OCI-LY7 (cell line): Measurements from ENCODE around the gene HBA2.
"Not testable (repeated sequence)": the region's sequence is repeated elsewhere in the genome, so short reads cannot be mapped to it uniquely, and the experiment has no call there.

Experiments
- EZH2phosphoT487 ChIP-seq: fragments of 200-600 bp; sonication (generic); IDR thresholded peaks from 2 replicates; pipeline ENCODE4 v1.6.1; 2018; ENCODE audit warnings: low read depth, borderline replicate concordance, mild to moderate bottlenecking, mixed run types, antibody characterized with exemption, low read length, moderate library complexity, mixed read lengths
- TF ChIP-seq, protein P1 (sequence below): fragments of 200-600 bp; sonication (generic); conservative IDR thresholded peaks from 2 replicates; pipeline ENCODE4 v1.5.1; 2014; ENCODE audit warnings: mild to moderate bottlenecking, antibody characterized with exemption, low read length, moderate library complexity, mixed read lengths

- TF ChIP-seq, protein P1, sequence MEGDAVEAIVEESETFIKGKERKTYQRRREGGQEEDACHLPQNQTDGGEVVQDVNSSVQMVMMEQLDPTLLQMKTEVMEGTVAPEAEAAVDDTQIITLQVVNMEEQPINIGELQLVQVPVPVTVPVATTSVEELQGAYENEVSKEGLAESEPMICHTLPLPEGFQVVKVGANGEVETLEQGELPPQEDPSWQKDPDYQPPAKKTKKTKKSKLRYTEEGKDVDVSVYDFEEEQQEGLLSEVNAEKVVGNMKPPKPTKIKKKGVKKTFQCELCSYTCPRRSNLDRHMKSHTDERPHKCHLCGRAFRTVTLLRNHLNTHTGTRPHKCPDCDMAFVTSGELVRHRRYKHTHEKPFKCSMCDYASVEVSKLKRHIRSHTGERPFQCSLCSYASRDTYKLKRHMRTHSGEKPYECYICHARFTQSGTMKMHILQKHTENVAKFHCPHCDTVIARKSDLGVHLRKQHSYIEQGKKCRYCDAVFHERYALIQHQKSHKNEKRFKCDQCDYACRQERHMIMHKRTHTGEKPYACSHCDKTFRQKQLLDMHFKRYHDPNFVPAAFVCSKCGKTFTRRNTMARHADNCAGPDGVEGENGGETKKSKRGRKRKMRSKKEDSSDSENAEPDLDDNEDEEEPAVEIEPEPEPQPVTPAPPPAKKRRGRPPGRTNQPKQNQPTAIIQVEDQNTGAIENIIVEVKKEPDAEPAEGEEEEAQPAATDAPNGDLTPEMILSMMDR: not testable (repeated sequence)
- not testable (repeated sequence) for TF ChIP-seq EZH2phosphoT487
Measured at GRCh38 chr16:211631-212180, 39.0 kb downstream of the HBA2 start.
